ENCODE results near the gene SLC49A4.

DNA sequence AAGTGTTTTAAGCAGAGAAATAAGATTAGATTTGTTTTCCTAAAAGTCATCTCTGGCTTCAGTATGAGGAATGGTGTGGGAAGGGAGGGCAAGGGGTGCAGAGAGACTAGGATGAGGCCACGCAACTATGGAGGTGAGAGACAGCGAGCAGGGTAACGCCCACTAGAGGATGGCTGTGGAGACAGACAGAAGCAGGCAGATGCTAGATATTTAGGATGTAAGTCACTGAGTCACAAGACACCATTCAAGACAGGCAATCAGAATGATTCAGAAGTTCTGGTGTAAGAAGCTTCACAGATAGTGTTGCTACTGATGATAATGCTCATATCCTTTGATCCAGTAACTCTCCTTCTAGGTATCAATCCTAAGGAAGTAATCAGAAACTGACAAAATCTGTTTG is 20.3 kb upstream of the SLC49A4 start:
- TF ChIP-seq, protein P1, sequence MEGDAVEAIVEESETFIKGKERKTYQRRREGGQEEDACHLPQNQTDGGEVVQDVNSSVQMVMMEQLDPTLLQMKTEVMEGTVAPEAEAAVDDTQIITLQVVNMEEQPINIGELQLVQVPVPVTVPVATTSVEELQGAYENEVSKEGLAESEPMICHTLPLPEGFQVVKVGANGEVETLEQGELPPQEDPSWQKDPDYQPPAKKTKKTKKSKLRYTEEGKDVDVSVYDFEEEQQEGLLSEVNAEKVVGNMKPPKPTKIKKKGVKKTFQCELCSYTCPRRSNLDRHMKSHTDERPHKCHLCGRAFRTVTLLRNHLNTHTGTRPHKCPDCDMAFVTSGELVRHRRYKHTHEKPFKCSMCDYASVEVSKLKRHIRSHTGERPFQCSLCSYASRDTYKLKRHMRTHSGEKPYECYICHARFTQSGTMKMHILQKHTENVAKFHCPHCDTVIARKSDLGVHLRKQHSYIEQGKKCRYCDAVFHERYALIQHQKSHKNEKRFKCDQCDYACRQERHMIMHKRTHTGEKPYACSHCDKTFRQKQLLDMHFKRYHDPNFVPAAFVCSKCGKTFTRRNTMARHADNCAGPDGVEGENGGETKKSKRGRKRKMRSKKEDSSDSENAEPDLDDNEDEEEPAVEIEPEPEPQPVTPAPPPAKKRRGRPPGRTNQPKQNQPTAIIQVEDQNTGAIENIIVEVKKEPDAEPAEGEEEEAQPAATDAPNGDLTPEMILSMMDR (conservative IDR thresholded peaks at IDR 0.05; ENCODE audit: low read depth, low read length), result no peak
- TF ChIP-seq EZH2 (IDR thresholded peaks at IDR 0.05; ENCODE audit: low read length, unreplicated experiment), result no peak
